HG03432 (cell line): ENCODE results near the gene DAGLA.

Experiments
- ATAC-seq: cut with Tn5 transposase; IDR thresholded peaks from one replicate; pipeline ENCODE4 v1.9.1; 2021; ENCODE audit warnings: mild to moderate bottlenecking, moderate library complexity; ENCODE audit not compliant: unreplicated experiment

DAGLA gene

DNA sequence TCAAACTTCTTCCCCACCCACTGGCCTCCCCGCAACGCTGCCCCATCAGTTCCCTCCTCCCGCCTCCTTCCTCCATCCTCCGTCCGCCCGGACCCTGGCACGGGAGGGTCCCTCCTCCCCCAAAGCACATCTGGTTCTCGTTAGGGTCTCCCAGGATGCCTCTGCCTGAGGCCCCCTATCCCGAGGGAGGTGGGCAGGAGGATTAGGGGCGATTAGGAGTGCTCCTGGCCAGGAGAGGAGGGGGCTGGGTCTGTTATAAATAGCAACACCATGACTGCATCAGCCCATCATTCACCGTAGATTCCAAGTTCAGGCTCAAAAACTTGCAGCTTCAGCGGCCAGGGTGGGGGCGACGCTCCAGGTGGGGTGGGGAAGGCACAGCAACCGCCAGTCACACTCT, 82.6 kb downstream of the DAGLA start:
- no peak for ATAC-seq

DNA sequence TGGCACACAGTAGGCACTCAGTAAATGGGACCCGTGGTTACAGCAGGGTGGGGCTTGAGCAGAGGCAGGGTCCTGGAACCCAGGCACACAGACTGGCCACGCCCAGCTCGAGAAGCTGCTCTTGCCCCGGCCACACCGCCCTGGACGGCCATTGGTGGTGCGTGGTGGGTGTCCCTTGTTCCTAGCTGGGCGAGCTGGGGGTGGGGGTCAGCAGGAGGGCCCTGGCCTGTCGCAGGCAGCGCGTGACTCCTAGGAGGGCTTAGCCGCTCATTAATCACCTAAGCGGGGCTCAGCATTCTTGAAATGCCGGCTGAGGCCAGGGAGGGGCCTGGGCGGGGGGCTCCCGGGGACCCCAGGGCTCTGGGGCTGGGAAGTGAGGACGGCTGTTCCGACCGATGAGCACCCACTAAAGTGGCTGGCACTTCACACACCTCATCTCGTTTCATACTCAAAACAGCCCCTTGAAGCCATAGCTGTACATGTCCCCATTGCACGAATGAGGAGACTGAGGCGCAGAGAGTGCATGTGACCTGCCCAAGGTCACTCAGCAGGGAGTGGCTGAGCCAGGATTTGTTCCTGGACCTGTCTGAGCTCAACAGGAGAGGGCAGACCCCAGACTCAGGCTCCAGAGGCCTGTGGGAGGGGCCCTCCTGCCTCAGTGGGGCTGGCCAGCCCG, 83.9 kb downstream of the DAGLA start:
- no peak for ATAC-seq

DNA sequence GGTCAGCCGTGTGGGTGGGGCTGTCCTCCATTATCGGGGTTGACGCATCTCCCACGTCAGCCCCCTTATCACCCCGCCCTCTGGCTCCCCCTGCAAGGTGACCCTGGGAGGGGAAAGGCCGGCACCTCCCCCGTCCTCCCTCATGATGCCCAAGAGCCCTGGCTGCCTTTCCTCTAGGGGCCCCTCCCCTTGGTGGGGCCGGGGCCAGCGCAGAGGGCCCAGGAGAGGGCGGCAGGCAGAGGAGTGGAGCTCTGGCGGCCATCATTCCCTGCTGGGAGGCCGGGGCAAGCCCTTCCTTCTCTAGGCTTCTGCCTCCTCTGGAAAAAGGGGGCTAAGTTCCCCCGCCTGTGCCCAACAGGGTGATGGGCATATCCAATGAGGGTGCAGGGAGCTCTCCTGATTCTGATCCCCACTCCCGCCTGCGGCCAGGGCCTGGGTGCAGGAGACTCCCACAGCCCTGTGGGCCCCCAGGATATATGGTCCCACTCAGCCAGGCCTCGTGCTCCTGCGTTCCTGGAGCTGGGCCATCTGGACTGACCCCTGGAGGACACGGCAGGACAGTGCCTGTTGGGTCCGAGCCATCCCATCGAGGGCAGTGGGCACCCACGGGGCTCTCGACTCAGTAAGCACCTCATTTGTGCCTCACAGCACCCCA, 84.5 kb downstream of the DAGLA start:
- no peak for ATAC-seq

GRCh38 chr11:61765550-61766253, 85.5 kb downstream of the DAGLA start:
- ATAC-seq = no peak

DNA sequence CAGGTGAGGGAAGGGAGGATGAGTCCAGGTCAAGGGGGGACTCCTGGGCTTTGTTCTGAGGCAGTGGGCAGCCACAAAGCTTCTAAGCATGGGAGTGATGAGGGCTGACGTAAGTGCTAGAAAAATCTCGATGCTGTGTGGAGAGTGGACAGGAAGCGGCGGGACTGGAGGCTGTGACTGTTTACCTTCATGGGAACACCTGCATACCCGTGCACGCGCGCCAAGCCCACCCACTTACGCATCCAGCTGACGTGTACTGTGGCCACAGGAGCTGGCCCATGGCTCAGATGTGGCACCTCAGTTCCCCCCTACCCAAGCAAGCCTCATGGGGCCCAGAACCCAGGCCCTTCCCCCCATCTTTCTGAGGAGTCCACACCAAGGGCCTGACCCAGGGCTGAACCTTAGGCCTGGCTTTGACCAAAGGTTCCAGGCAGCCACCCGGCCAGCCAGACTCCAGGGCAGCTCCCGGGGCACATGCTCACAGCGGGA, 86.2 kb downstream of the DAGLA start:
- ATAC-seq = no peak

DNA sequence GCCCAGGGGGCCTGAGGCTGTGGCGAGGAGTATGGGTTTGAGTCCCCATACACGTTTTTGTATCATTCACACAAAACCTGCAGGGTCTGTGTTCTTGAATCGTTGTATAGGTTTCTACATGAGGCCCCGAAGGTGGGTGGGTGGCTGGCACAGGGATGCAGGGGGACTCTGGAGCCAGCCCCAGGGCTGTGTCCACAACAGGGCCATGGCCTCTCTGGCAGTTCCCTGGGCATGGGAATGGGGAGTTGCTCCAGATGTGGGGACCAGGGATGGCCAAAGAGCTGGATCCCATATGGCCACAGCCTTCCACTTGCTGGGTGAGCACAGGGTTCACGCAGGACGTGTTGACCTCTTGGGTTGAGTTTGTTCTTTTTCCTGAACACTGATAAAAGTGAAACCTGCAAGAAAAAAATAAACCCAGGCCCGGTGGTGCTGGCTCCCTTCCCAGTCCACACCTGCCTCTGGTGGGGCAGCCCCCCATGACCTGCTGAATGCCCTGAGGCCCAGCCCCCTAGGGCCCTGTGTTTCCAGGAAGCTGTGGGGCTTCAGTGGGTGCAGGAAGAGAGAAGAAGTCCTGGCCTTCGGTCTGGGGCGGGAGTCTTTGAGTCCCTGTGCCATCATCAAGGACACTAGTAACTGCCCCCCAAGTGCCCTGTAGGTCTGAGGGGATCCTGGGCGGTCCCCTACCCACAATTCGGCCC, 88.3 kb downstream of the DAGLA start:
- no peak for ATAC-seq

DNA sequence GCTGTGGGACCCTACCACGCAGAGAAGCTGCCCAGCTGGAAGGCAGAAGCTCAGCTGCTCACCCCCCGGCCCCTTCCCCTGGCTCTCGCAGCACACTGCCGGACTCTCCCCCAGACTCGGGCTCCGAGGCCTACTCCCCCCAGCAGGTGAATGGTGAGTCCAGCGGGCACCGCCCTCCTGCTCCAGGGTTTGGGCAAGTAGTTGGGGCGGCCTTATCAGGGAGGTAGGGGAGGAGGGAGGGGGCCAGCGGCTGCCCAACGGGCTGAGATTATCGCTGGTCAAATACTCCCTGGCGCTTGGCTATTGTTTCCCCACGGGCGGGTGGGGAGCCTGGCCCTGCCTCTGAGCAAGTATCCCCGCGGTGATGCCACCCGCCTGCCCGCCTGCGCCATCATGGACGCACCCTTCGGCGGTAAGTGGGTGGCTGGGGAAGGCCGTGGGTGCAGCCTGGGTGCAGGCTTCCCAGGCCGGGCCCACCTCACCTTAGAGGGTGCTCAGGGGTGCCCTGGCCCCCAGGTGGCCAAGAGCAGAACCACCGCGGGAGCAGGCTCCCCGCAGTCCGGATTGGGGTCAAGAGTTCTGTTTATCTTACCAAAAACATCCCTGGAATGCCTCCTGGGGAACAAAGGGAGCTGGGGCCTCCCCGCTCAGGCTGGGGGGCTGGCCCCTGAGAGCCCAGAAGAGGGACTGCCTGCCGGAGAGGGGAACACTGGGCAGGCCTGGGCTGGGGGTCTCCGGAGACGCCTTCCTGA, 89.2 kb downstream of the DAGLA start:
- ATAC-seq = no peak

DNA sequence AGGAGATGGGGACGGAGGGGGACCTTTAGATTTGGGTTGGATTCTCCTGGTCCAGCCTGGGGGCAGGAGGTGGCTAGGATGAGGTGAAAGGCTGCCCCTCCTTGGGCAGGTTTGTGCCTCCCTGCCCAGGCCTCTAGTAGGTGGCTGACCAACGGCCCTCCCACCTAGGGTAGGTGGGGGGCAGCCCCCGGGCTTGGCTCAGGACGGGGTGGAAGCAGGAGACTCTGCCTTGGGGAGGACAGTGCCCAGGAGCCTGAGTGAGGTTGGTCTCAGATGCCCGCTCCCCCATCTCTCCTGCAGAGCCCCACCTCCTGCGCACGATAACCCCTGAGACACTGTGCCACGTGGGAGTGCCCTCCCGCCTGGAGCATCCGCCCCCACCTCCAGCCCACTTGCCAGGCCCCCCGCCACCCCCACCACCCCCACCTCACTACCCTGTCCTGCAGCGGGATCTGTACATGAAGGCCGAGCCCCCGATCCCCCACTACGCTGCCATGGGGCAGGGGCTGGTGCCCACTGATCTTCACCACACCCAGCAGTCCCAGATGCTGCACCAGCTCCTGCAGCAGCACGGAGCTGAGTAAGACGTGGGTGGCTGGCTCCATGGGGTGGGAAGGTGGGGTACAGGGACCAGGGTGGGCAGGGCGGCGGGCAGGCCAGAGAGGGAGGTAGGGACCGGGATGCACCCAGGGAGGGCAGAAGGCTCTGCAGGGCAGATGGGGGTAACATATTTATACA, 89.9 kb downstream of the DAGLA start:
- ATAC-seq = no peak

GRCh38 chr11:61771195-61771894, 91.2 kb downstream of the DAGLA start:
- no peak for ATAC-seq

DNA sequence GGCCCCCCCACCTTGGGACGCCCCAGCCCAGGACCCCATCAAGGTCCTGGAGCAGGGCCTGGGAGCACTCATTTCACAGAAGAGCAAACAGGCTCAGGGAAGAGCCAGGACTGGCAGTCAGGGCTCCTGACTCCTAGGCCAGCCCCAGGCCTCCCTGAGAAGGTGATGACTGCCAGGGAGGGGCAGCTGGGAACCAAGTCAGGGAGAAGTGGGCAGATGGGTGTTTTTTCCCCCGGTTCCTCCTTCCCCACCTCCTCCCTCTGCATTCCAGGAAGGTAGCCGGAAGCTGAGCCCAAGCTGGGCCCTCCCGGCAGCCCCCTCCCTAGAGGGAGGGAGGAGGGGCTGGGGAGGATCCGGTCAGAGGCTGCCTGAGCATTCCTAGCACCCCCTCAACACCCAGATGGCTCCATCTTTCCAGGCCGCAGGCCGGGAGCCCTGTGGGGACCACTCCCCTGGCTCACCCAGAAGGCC, 91.8 kb downstream of the DAGLA start:
- ATAC-seq = no peak

DNA sequence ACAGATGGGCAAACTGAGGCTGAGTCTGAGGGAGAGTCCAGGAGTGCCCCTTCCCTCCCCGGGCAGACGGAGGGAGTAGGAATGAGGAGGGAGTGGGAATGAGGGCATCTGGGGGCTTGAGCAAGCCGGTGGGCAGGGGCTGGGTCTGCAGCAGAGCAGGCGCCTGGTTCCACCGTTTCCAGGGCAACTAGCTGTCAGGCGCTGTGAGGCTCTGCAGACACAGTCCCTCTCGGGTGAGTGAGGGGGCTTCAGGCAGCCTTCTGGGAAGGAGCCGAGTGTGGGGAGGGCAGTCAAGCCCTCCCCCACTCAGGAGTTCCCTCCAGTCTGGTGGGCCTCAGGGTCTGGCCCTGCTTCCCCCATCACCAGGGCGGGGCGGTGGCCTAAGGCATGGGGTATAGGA, 93.2 kb downstream of the DAGLA start:
- ATAC-seq = no peak

DNA sequence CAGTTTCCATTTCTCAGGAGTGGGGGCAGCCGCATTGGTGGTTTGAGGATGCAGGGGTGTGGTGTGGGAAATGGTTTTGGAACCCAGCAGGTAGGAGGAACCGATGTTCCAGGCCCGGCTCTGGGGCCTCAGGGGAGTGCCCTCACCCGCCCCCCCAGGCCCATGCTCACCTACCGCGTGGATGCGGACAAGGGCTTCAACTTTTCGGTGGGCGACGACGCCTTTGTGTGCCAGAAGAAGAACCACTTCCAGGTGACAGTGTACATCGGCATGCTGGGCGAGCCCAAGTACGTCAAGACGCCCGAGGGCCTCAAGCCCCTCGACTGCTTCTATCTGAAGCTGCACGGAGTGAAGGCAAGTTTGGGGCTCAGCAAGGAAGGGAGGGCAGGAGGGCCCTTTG, 93.6 kb downstream of the DAGLA start:
- ATAC-seq = no peak

DNA sequence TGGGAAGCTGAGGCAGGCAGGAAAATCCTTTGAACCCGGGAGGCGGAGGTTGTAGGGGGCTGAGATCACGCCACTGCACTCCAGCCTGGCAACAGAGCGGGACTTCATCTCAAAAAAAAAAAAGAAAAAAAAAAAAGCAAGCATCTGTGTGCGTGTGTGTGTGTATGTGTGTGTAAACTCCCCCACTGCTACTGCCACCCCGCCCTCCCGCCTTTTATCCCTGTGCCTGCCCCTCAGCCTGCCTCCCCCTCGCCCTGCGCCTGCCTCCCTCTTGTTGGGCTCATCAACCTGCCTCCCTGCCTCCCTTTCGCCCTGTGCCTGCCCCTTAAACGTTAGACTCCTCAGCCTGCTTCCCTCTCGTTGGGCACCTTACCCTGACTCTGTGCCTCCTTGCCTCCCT, 94.2 kb downstream of the DAGLA start:
- ATAC-seq = no peak

GRCh38 chr11:61775106-61775505, 94.9 kb downstream of the DAGLA start:
- ATAC-seq = no peak

DNA sequence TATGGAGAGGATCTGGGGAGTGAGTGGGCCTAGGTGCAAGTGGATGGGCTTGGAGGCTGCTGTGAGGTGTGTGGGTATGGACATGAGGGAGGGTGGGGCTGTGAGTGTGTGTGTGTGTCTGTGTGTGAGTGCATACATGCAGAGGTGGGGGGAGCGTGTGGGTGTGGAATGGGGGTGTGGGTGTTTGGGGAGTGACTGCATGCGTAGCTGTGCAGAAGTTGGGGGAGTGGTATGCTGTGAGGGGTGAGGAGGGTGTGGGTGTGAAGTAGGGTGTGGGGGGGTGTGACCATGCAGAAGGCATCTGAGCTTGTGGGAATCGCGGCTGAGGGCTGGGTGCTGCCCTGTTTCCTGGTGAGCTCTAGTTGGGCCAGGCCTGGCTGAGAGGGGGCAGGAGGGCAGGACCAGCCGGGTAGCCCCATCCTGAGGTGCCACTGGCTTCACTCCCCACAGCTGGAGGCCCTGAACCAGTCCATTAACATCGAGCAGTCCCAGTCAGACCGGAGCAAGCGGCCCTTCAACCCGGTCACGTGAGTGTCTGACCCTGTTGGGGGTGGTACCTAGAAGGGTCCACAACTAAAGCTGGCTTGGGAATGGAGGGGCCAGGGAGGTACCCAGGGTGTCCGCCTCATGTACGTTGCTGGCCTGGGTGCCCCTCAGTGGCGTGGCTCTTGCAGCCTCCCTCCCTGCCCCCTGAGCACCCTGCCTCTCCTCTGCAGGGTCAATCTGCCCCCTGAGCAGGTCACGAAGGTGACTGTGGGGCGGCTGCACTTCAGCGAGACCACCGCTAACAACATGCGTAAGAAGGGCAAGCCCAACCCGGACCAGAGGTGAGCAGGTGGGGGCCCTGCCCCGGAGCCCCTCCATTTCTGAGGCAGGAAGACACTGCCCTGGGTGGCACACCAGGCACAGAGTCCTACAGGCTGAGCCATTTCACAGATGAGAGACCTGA, 95.7 kb downstream of the DAGLA start:
- ATAC-seq = no peak

- ATAC-seq = no peak
Measured at GRCh38 chr11:61776561-61777075, 96.4 kb downstream of the DAGLA start.

DNA sequence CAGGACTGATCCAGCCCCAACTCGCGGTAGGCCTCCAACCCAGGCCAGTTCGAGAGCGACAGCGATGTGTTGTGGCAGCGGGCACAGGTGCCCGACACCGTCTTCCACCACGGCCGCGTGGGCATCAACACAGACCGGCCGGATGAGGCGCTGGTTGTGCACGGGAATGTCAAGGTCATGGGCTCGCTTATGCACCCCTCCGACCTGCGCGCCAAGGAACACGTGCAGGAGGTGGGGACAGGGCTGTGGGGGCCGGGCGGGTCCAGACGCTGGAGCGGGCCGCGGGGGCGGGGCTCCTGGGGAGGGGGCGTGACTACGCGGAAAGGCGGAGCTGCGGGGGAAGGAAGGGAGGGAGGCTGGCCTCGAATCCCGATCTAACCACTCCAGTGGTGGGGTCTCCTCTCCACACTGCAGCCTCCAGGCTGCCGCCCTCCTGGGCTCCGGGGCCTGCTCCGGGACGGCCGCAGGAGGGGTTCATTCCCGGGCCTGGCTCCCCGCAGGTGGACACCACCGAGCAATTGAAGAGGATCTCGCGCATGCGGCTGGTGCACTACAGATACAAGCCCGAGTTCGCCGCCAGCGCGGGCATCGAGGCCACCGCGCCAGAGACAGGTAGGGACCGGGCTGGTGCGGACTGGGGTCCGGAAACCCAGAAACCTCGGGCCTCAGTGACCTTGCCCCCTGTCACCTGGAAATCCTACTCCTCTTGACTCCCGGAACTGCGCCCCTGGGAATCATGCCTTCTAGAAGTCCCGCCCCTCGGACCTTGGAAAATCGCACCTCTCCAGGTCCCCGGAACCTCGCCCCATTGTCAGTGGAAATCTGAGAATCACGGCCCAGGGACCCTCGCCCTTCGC, 97.3 kb downstream of the DAGLA start:
- no peak for ATAC-seq
